Neural progenitor cell (in vitro differentiated cells): ENCODE data around the gene NLRP7. TPM values are rescaled to one million over a fixed set of nuclear protein-coding genes. Genes with fewer than 3 reads are reported as not detected.
"Not testable (repeated sequence)": the region's sequence is repeated elsewhere in the genome, so short reads cannot be mapped to it uniquely, and the experiment has no call there.

ENCODE experiments used
- DNase-seq: peaks from one replicate; pipeline ENCODE4 v3.0.0-alpha.2; 2016; ENCODE audit warnings: low spot score
- H2AFZ ChIP-seq: fragments of 200-600 bp; sonication (generic); replicated peaks from 2 replicates; pipeline ENCODE4 v1.6.1; 2016; ENCODE audit warnings: antibody characterized with exemption
- H3F3A ChIP-seq: fragments of 200-600 bp; sonication (generic); 2 replicates; pipeline ENCODE4 v1.6.1; 2016; ENCODE audit warnings: antibody characterized with exemption, low read depth
- H3K27ac ChIP-seq: fragments of 200-600 bp; sonication (generic); 2 replicates; pipeline ENCODE4 v1.5.1; 2016; ENCODE audit warnings: mild to moderate bottlenecking
- H3K27me3 ChIP-seq: fragments of 200-600 bp; sonication (generic); 2 replicates; pipeline ENCODE4 v1.6.1; 2016; ENCODE audit warnings: mild to moderate bottlenecking, moderate library complexity
- H3K36me3 ChIP-seq: fragments of 200-600 bp; sonication (generic); 2 replicates; pipeline ENCODE4 v1.5.1; 2016
- H3K4me1 ChIP-seq: fragments of 200-600 bp; sonication (generic); 2 replicates; pipeline ENCODE4 v1.6.1; 2016; ENCODE audit warnings: mixed run types
- H3K4me2 ChIP-seq: fragments of 200-600 bp; sonication (generic); 2 replicates; pipeline ENCODE4 v1.6.1; 2016
- H3K4me3 ChIP-seq: fragments of 200-600 bp; sonication (generic); 2 replicates; pipeline ENCODE4 v1.5.1; 2016
- H3K79me2 ChIP-seq: fragments of 200-600 bp; sonication (generic); 2 replicates; pipeline ENCODE4 v1.6.1; 2016; ENCODE audit warnings: low read depth
- H3K9ac ChIP-seq: fragments of 200-600 bp; sonication (generic); 2 replicates; pipeline ENCODE4 v1.6.1; 2016
- H3K9me3 ChIP-seq: fragments of 200-600 bp; sonication (generic); 2 replicates; pipeline ENCODE4 v1.5.1; 2016; ENCODE audit warnings: low read depth
- H4K20me1 ChIP-seq: fragments of 200-600 bp; sonication (generic); 2 replicates; pipeline ENCODE4 v1.6.1; 2016; ENCODE audit warnings: low read depth
- H3K27ac Mint-ChIP-seq: 3 replicates; pipeline ENCODE4 v1.8.0; 2021; ENCODE audit warnings: mixed read lengths
- H3K27me3 Mint-ChIP-seq: 2 replicates; pipeline ENCODE4 v1.8.0; 2022; ENCODE audit warnings: low read depth, mild to moderate bottlenecking, inconsistent platforms, moderate library complexity, mixed read lengths; ENCODE audit not compliant: insufficient read depth
- H3K36me3 Mint-ChIP-seq: 3 replicates; pipeline ENCODE4 v1.8.0; 2021; ENCODE audit warnings: mixed read lengths
- H3K4me1 Mint-ChIP-seq: 3 replicates; pipeline ENCODE4 v1.8.0; 2021; ENCODE audit warnings: mixed read lengths
- H3K4me3 Mint-ChIP-seq: 3 replicates; pipeline ENCODE4 v1.8.0; 2021; ENCODE audit warnings: mild to moderate bottlenecking, moderate library complexity, mixed read lengths
- H3K9me3 Mint-ChIP-seq: 3 replicates; pipeline ENCODE4 v1.8.0; 2020; ENCODE audit warnings: mixed read lengths
- CTCF ChIP-seq: fragments of 200-600 bp; sonication (generic); IDR thresholded peaks from 2 replicates; pipeline ENCODE4 v1.5.1; 2017; ENCODE audit warnings: antibody characterized with exemption, mild to moderate bottlenecking
- EZH2 ChIP-seq: fragments of 200-600 bp; sonication (generic); IDR thresholded peaks from 2 replicates; pipeline ENCODE4 v1.6.1; 2017; ENCODE audit warnings: antibody characterized with exemption, mild to moderate bottlenecking, moderate library complexity
- EZH2phosphoT487 ChIP-seq: fragments of 200-600 bp; sonication (generic); IDR thresholded peaks from 2 replicates; pipeline ENCODE4 v1.6.1; 2017; ENCODE audit warnings: antibody characterized with exemption
- total RNA-seq: library from RNA; depleted of rRNA; stranded (reverse); fragments of >200 nt; gene quantifications from 2 replicates; pipeline ENCODE4 v1.2.3, GENCODE V29; 2015; ENCODE audit warnings: low replicate concordance

NLRP7 gene
- total RNA-seq, 1 donor from 2014 or later, result not detected

GRCh38 chr19:54918499-54918898, 28.8 kb downstream of the NLRP7 start:
- H3K9me3 Mint-ChIP-seq, result peaks cover 8% of the 10 kb centered on the region
- Histone ChIP-seq H3K27ac (no peak overlapping the region), H3F3A (no peaks in the 10 kb centered on the region), H3K4me1 (no peaks in the 10 kb centered on the region), H4K20me1 (no peaks in the 10 kb centered on the region), H2AFZ (no peak overlapping the region), H3K9me3 (no peaks in the 10 kb centered on the region), H3K27me3 (no peaks in the 10 kb centered on the region), H3K4me3 (no peak overlapping the region), H3K4me2 (no peak overlapping the region), H3K9ac (no peak overlapping the region), H3K79me2 (no peaks in the 10 kb centered on the region), H3K36me3 (no peaks in the 10 kb centered on the region)
- H3K27me3 Mint-ChIP-seq, result peaks cover 6% of the 10 kb centered on the region
- DNase-seq, result peak; percentile 8
- H3K36me3 Mint-ChIP-seq, result no peaks in the 10 kb centered on the region
- TF ChIP-seq CTCF (no peak), EZH2 (no peak)
- H3K27ac Mint-ChIP-seq, result no peak overlapping the region
- H3K4me3 Mint-ChIP-seq, result no peak overlapping the region
- no peaks in the 10 kb centered on the region for H3K4me1 Mint-ChIP-seq

GRCh38 chr19:54916822-54917221, 30.5 kb downstream of the NLRP7 start:
- Mint-ChIP-seq H3K36me3 (no peaks in the 10 kb centered on the region), H3K27me3 (peaks cover 12% of the 10 kb centered on the region), H3K9me3 (peaks cover 14% of the 10 kb centered on the region), H3K4me3 (no peak overlapping the region), H3K4me1 (no peaks in the 10 kb centered on the region), H3K27ac (no peak overlapping the region)
- H3F3A ChIP-seq, result no peaks in the 10 kb centered on the region
- TF ChIP-seq CTCF (no peak), EZH2phosphoT487 (no peak), EZH2 (no peak)
- no peak overlapping the region for H3K9ac ChIP-seq
- no peaks in the 10 kb centered on the region for H3K27me3 ChIP-seq
- no peaks in the 10 kb centered on the region for H3K79me2 ChIP-seq
- no peaks in the 10 kb centered on the region for H3K36me3 ChIP-seq
- H3K4me3 ChIP-seq, result no peak overlapping the region
- no peak overlapping the region for H2AFZ ChIP-seq
- no peaks in the 10 kb centered on the region for H3K4me1 ChIP-seq
- no peak overlapping the region for H3K27ac ChIP-seq
- DNase-seq, result no peak
- H3K9me3 ChIP-seq, result no peaks in the 10 kb centered on the region
- no peak overlapping the region for H3K4me2 ChIP-seq
- H4K20me1 ChIP-seq, result no peaks in the 10 kb centered on the region

GRCh38 chr19:54907899-54908298, 39.4 kb downstream of the NLRP7 start:
- peaks cover 15% of the 10 kb centered on the region for H3K9me3 Mint-ChIP-seq
- not testable (repeated sequence) for H3K4me3 ChIP-seq, H3K79me2 ChIP-seq, H3K9ac ChIP-seq, H3K4me2 ChIP-seq, H3K27ac ChIP-seq, H3K36me3 Mint-ChIP-seq, H3K4me3 Mint-ChIP-seq, H3K36me3 ChIP-seq, H3K27me3 ChIP-seq, H3K27me3 Mint-ChIP-seq, H3K4me1 ChIP-seq, H3K9me3 ChIP-seq, H2AFZ ChIP-seq, H3K4me1 Mint-ChIP-seq, DNase-seq, H3K27ac Mint-ChIP-seq, H4K20me1 ChIP-seq, H3F3A ChIP-seq

- H3K4me2 ChIP-seq, result no peak overlapping the region
- no peaks in the 10 kb centered on the region for H3K36me3 ChIP-seq
These were observed 40.5 kb downstream of the NLRP7 start for GRCh38 chr19:54906819-54907218.

More at GRCh38 chr19:54906819-54907218, 40.5 kb downstream of the NLRP7 start:
- Histone ChIP-seq H2AFZ (no peak overlapping the region), H3K27ac (no peak overlapping the region), H3K4me1 (no peaks in the 10 kb centered on the region), H3K79me2 (no peaks in the 10 kb centered on the region), H3K9ac (no peak overlapping the region), H4K20me1 (no peaks in the 10 kb centered on the region), H3K4me3 (no peak overlapping the region), H3F3A (no peaks in the 10 kb centered on the region), H3K9me3 (no peaks in the 10 kb centered on the region), H3K27me3 (no peaks in the 10 kb centered on the region)
- H3K36me3 Mint-ChIP-seq, result no peaks in the 10 kb centered on the region
- H3K4me1 Mint-ChIP-seq, result no peaks in the 10 kb centered on the region
- TF ChIP-seq EZH2phosphoT487 (no peak), CTCF (no peak), EZH2 (no peak)
- DNase-seq, result no peak
- no peak overlapping the region for H3K27ac Mint-ChIP-seq
- H3K27me3 Mint-ChIP-seq, result no peaks in the 10 kb centered on the region
- no peak overlapping the region for H3K4me3 Mint-ChIP-seq
- peaks cover 12% of the 10 kb centered on the region for H3K9me3 Mint-ChIP-seq
